ENCODE results near the gene KCNK3.

The KCNK3 gene

GRCh38 chr2:26732446-26732845 is 39.9 kb downstream of the KCNK3 start:
- no peak overlapping the region for H3K4me2 ChIP-seq (ENCODE audit: low read length)
- no peaks in the 10 kb centered on the region for H4K20me1 ChIP-seq (ENCODE audit: insufficient read depth, low read length)
- H2AFZ ChIP-seq (ENCODE audit: low read depth, low read length), result no peak overlapping the region
- H3K9me3 ChIP-seq (ENCODE audit: insufficient read depth, low read length), result no peaks in the 10 kb centered on the region
- H3K36me3 ChIP-seq (replicated peaks; ENCODE audit: low read depth, low read length), result no peaks in the 10 kb centered on the region
- TF ChIP-seq, protein P1, sequence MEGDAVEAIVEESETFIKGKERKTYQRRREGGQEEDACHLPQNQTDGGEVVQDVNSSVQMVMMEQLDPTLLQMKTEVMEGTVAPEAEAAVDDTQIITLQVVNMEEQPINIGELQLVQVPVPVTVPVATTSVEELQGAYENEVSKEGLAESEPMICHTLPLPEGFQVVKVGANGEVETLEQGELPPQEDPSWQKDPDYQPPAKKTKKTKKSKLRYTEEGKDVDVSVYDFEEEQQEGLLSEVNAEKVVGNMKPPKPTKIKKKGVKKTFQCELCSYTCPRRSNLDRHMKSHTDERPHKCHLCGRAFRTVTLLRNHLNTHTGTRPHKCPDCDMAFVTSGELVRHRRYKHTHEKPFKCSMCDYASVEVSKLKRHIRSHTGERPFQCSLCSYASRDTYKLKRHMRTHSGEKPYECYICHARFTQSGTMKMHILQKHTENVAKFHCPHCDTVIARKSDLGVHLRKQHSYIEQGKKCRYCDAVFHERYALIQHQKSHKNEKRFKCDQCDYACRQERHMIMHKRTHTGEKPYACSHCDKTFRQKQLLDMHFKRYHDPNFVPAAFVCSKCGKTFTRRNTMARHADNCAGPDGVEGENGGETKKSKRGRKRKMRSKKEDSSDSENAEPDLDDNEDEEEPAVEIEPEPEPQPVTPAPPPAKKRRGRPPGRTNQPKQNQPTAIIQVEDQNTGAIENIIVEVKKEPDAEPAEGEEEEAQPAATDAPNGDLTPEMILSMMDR (IDR thresholded peaks at IDR 0.05; ENCODE audit: low read depth, low read length), result no peak
- no peak for TF ChIP-seq EZH2phosphoT487 (IDR thresholded peaks at IDR 0.05; ENCODE audit: low read depth)
- no peaks in the 10 kb centered on the region for H3K79me2 ChIP-seq (ENCODE audit: low read length)
- H3K4me3 ChIP-seq (ENCODE audit: low read length), result no peak overlapping the region
- H3K4me1 ChIP-seq (ENCODE audit: low read length), result no peaks in the 10 kb centered on the region
- H3K9ac ChIP-seq (ENCODE audit: low read length), result no peak overlapping the region
- 0 out of 2 replicates have a peak, but pooled peaks cover 5% of the 10 kb centered on the region for H3K27me3 ChIP-seq (ENCODE audit: low read depth, low read length)
- H3K27ac ChIP-seq (ENCODE audit: low read length), result no peak overlapping the region

DNA sequence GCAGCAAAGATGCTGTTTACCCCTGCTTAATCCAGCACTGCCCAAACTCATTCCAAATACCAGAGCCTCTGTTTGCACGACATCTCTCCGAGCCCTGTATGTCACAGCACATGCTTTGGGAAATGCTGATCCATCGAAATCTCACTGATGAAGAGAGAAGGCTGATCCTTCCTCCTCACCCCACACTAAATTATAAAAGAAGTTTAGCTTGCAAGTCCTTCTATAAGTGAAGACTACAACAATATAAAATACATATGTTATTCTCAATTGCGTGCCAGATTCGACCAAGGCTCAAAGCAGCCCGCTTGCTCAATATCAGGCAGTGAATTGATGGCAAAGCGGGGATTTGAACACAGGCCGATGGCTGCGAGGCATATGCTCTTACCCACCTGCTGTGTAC is 40.9 kb downstream of the KCNK3 start:
- Histone ChIP-seq H2AFZ (ENCODE audit: low read depth, low read length) (no peak overlapping the region), H3K79me2 (ENCODE audit: low read length) (no peaks in the 10 kb centered on the region), H3K36me3 (replicated peaks; ENCODE audit: low read depth, low read length) (no peaks in the 10 kb centered on the region), H3K4me2 (ENCODE audit: low read length) (no peak overlapping the region), H3K4me3 (ENCODE audit: low read length) (no peak overlapping the region), H3K4me1 (ENCODE audit: low read length) (no peaks in the 10 kb centered on the region), H3K9ac (ENCODE audit: low read length) (no peak overlapping the region), H4K20me1 (ENCODE audit: insufficient read depth, low read length) (no peaks in the 10 kb centered on the region), H3K9me3 (ENCODE audit: insufficient read depth, low read length) (no peaks in the 10 kb centered on the region), H3K27me3 (ENCODE audit: low read depth, low read length) (0 out of 2 replicates have a peak, but pooled peaks cover 5% of the 10 kb centered on the region), H3K27ac (ENCODE audit: low read length) (no peak overlapping the region)
- TF ChIP-seq, protein P1 (IDR thresholded peaks at IDR 0.05; ENCODE audit: low read depth, low read length), result no peak
- no peak for TF ChIP-seq EZH2phosphoT487 (IDR thresholded peaks at IDR 0.05; ENCODE audit: low read depth)

- H3K4me1 ChIP-seq (ENCODE audit: low read length), result no peaks in the 10 kb centered on the region
- no peaks in the 10 kb centered on the region for H3K36me3 ChIP-seq (replicated peaks; ENCODE audit: low read depth, low read length)
Measured at GRCh38 chr2:26735097-26735496, 42.6 kb downstream of the KCNK3 start.

GRCh38 chr2:26735883-26736588 is 43.5 kb downstream of the KCNK3 start:
- H3K27ac ChIP-seq (ENCODE audit: low read length), result no peak overlapping the region
- no peak overlapping the region for H3K4me3 ChIP-seq (ENCODE audit: low read length)
- H3K4me1 ChIP-seq (ENCODE audit: low read length), result no peaks in the 10 kb centered on the region
- H3K36me3 ChIP-seq (replicated peaks; ENCODE audit: low read depth, low read length), result no peaks in the 10 kb centered on the region
- H2AFZ ChIP-seq (ENCODE audit: low read depth, low read length), result no peak overlapping the region
- no peak overlapping the region for H3K9ac ChIP-seq (ENCODE audit: low read length)
- no peaks in the 10 kb centered on the region for H4K20me1 ChIP-seq (ENCODE audit: insufficient read depth, low read length)
- H3K79me2 ChIP-seq (ENCODE audit: low read length), result no peaks in the 10 kb centered on the region
- H3K9me3 ChIP-seq (ENCODE audit: insufficient read depth, low read length), result no peaks in the 10 kb centered on the region
- H3K4me2 ChIP-seq (ENCODE audit: low read length), result no peak overlapping the region
- TF ChIP-seq EZH2phosphoT487 (IDR thresholded peaks at IDR 0.05; ENCODE audit: low read depth), result no peak
- 0 out of 2 replicates have a peak, but pooled peaks cover 5% of the 10 kb centered on the region for H3K27me3 ChIP-seq (ENCODE audit: low read depth, low read length)

More at GRCh38 chr2:26735097-26735496, 42.6 kb downstream of the KCNK3 start:
- Histone ChIP-seq H4K20me1 (ENCODE audit: insufficient read depth, low read length) (no peaks in the 10 kb centered on the region), H3K27ac (ENCODE audit: low read length) (no peak overlapping the region), H3K9ac (ENCODE audit: low read length) (no peak overlapping the region), H3K9me3 (ENCODE audit: insufficient read depth, low read length) (no peaks in the 10 kb centered on the region), H2AFZ (ENCODE audit: low read depth, low read length) (no peak overlapping the region), H3K27me3 (ENCODE audit: low read depth, low read length) (0 out of 2 replicates have a peak, but pooled peaks cover 5% of the 10 kb centered on the region), H3K4me2 (ENCODE audit: low read length) (no peak overlapping the region), H3K79me2 (ENCODE audit: low read length) (no peaks in the 10 kb centered on the region), H3K4me3 (ENCODE audit: low read length) (no peak overlapping the region)
- no peak for TF ChIP-seq EZH2phosphoT487 (IDR thresholded peaks at IDR 0.05; ENCODE audit: low read depth)
- TF ChIP-seq, protein P1 (IDR thresholded peaks at IDR 0.05; ENCODE audit: low read depth, low read length), result no peak

All from OCI-LY3 (cell line).